NCI-H1436 (cell line): Measurements from ENCODE around the gene ZNF322.
"Not testable (repeated sequence)": the region's sequence is repeated elsewhere in the genome, so short reads cannot be mapped to it uniquely, and the experiment has no call there.

Experiments
- DNase-seq: peaks from one replicate; lab custom pipeline; 2025; lab: John Stamatoyannopoulos, UW

ZNF322 gene, protein sequence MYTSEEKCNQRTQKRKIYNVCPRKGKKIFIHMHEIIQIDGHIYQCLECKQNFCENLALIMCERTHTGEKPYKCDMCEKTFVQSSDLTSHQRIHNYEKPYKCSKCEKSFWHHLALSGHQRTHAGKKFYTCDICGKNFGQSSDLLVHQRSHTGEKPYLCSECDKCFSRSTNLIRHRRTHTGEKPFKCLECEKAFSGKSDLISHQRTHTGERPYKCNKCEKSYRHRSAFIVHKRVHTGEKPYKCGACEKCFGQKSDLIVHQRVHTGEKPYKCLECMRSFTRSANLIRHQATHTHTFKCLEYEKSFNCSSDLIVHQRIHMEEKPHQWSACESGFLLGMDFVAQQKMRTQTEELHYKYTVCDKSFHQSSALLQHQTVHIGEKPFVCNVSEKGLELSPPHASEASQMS

DNA sequence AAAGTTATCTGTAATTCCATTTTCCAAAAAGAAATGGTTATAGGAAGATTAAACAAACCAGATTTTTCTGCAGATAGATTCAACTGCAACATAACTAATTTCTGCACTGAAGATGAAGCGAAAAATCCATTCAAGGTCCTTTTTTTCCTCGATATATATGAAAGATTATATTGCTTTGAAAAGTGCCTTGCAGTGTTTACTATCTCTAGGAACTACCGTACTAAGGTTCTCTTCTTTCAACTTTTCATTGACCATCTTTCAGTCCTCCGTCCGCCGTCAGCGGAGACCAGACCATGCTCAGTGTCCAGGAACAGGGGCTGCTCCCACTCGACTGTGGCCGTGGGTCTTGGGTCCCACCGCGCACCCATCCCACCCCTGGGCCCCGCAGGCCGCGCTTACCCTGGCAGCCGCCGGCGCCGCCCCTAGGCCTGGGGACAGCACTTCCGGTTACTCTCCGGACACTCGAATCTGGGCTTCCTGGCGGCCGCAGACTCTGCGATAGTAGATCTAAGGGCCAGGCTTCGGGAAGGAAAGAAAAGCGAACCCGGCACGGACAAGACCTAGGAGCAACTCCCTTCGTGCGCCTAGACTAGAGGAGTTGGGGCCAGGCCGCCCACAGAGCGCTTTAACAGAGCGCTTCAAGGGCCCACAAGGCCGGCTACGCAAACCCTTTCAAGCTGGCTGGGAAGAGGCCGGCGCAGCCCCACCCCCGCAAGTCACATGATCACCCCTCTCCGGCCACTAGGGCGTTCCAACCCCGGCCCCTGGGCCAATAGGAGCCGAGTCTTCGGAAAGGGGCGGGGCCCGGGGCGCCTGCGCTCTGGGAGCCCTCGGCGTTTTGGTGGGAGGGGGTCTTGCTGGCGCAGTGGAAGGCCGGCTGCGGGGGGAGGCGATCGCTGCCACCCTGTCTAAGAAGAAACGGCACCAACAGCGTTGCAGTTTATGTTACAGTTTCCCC, at the start of gene ZNF322:
ZNF322 (minus strand) TSS at position 705 of the 958 bp plus-strand sequence. CDS start 21,193 bp downstream, outside the sequence.
- DNase-seq, result peak; percentile 91

DNA sequence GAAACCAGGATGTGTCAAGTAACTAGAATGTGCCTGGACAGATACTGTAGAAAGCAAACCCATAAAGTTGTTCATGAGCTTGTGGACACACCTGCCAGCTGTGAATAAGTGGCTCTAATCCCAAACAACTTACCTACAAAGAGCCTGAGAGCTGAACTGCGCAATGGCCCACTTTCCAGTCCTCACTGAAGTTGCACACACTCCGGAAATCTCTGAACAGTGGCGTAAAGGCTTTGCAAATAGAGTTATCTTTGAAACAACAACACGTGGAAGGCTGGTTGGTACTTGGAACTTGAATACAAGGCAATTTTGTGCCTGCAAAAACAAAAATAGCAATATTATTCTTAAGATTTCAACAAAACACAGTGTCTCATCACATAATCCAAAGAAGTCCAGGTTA, 46.2 kb upstream of the ZNF322 start:
- DNase-seq, result not testable (repeated sequence)

DNA sequence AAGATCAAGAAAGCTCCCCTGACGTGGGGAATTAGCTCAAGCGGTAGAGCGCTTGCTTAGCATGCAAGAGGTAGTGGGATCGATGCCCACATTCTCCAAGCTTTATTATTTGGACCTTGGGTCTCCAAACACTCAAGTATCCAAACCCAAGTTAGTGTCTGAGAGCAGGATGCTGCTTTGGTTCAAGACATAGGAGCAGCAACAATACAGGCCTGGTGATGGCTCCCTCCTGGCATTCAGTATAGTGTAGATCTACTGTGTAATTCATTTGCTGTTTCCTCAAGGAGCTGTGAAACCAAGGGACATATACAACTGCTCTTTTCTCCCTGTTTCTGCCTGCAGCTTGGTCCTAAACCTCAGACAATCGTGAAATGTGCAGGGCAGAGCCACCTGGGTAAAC, 45.8 kb upstream of the ZNF322 start:
- DNase-seq, result not testable (repeated sequence)

DNA sequence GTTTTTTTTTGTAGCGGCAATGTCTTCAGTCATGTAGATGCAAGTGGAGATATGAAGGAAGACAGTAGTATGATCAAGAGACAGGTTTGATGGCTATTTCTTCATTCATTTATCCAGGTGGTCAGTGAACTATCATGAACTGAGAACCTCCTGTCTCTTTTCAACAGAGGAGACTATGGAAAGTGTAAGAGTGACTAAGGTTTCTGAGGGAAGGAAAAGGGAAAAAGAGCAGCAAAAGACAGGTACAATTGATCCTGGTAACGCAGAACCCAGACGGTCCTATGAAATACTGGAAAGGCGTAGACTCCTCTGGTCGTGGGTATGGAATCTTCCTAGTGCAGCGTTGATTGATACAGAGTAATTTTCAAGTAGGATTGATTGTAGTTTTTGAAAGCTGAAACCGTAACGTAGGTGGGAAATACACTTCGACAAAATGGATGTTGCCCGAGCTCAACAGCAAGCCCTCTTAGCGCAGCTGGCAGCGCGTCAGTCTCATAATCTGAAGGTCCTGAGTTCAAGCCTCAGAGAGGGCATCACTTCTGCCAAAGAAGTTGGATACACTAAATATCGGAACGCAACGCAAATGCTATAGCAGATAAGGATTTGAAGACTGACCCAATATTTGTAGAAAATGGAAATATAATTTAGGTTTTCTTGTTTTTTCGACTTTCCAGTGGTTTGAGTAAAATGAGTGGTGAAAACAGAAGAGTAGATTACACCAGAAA, 41.6 kb upstream of the ZNF322 start:
- DNase-seq, result not testable (repeated sequence)

DNA sequence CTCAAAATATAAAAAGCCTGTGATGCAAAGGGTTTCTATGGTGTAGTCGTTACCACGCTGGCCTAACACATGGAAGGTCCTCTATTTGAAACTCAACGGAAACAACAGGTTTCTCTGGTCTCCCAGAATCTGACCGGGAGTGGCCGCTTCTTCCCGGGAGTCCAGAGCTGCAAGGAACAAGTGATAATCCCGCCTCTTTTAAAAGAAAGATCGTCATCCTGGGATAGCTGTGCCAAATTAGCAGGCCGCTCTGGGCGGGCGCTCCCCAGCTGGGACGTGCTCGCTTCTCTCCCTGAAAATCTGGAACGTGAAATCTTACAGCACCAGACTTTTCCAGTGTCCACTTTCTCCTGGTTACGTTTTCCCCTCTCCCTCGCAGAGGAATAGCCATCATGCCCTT, 38.0 kb upstream of the ZNF322 start:
- not testable (repeated sequence) for DNase-seq

DNA sequence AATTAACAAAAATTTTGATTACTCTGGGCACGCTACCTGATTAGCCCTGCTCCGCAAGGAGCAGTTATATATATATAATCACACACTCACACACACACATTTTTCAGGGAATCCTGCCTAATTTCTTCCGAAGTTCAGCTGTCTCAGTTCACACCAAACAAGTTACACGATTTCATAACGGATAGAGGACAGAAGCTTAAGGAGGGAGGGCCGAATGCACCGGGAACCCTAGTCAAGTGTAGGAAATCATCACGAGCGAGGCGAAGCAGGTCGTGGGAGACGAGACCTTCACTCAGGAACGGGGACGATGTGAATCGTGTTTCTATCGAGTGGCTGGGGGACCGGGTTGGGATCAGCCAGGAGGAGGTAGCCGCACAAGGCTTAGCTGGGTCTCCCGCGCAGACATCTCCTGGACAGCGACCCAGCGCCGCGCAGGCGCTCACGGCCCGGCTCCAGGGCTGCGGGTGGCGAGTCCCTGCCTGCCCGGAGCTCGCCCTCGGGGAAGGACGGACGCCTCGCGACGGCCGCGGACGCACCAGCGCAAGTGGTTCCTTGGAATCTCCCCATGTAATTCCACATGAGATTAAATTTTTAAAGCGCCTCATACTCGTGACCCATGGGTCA, 29.9 kb upstream of the ZNF322 start:
- not testable (repeated sequence) for DNase-seq

DNA sequence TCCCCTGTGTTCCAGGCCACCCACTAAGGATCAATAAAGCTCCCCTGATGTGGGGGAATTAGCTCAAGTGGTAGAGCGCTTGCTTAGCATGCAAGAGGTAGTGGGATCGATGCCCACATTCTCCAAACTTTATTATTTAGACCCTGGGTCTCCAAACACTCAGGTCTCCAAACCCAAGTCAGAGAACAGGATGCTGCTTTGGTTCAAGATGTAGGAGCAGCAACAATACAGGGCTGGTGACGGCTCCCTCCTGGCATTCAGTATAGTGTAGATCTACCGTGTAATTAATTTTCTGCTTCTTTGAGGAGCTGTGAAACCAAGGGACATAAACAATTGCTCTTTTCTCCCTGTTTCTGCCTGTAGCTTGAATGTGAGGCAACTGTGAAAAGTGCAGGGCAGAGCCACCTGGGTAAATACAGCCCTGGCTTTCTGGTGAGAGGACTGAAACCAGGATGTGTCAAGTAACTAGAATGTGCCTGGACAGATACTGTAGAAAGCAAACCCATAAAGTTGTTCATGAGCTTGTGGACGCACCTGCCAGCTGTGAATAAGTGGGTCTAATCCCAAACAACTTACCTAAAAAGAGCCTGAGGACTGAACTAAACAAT, 23.0 kb upstream of the ZNF322 start:
- DNase-seq, result not testable (repeated sequence)

DNA sequence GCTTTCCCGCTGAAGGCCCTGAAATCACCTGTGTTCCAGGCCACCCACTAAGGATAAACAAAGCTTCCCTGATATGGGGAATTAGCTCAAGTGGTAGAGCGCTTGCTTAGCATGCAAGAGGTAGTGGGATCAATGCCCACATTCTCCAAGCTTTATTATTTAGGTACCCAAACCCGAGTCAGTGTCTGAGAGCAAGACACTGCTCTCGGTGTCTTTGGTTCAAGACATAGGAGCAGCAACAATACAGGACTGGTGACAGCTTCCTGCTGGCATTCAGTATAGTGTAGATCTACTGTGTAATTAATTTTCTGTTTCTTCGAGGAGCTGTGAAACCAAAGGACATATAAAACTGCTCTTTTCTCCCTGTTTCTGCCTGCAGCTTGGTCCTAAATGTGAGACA, 13.7 kb upstream of the ZNF322 start:
- DNase-seq, result not testable (repeated sequence)

DNA sequence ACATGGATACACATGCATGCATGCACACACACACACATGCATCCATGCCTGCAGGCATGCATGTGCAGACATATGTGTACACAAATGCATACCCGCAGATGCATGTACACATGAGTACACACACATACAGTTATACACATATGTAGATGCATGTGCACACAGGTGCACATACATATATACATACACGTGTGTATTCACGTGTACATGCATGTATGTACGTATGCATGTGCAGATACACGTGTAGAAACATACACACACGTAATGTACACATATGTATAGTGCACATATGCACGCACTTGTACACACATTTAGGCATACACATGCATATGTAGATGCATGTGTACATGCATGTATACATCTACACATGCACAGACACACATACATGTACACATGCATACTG, 11.0 kb upstream of the ZNF322 start:
- DNase-seq, result not testable (repeated sequence)

DNA sequence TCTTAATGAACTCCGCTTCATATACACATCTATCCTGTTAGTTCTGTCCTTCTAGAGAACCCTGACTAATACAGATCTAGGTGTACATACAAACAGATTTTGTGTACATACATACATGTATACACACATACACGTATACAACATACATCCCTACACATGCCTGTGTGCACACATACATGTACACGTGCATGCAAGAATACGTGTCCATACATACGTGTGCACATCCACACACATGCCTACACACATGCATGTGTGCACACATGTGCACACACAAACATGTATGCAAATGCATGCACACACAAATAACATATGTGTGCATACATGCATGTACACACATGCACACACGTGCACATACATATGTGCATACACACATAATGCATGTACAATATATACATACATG, 10.5 kb upstream of the ZNF322 start:
- not testable (repeated sequence) for DNase-seq

DNA sequence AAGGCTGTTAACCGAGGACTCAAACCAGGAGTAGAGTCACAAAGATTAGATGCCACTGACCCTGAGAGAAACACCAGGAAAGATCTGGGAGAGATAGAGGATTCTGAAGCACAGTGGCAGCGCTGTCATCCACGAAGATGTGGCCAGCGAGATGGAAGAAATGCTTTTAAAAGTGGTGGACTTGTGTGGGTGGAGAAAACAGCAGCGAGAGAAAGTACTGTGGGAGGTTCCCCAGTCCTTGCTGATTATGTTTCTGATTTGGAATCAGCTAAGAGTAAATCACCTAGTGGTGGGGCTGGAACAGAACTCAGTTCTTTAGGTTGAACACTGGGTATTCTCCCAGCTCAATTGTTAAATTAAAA, 435 bp upstream of the ZNF322 start:
- DNase-seq, result no peak

DNA sequence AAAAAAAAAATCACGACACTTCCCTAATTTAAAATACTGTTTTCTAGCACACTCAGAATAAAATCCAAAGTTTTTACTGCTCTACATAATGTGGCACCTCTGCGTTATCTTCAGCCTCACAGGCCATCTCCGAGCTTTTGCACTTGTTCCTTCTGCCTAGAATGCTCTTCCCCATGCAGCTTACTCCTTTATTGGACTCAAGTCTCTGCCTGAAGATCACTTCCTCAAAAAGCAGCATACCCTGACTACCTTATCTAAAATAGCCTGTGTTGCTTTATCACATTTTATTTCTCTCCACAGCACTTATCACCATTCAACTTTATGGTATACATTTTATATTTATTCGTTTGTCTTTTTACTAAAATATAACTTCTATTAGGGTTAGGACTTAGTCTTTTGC, 2.3 kb downstream of the ZNF322 start:
- no peak for DNase-seq

DNA sequence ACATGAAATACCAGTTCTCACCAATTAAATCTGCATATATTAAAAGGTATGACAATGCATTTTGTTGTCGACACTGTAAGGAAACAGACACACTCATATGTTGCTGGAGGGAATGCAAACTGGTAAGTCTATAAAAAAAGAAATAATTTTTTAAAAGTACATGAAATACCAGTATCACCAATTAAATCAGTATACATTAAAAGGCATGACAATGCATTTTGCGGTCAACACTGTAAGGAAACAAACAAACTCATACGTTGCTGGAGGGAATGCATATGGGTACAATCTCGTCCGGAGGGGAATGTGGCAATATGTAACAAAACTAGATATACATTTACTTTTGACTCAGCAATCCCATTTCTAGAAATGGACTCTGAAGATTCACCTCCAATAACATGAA, 6.5 kb downstream of the ZNF322 start:
- DNase-seq, result no peak

DNA sequence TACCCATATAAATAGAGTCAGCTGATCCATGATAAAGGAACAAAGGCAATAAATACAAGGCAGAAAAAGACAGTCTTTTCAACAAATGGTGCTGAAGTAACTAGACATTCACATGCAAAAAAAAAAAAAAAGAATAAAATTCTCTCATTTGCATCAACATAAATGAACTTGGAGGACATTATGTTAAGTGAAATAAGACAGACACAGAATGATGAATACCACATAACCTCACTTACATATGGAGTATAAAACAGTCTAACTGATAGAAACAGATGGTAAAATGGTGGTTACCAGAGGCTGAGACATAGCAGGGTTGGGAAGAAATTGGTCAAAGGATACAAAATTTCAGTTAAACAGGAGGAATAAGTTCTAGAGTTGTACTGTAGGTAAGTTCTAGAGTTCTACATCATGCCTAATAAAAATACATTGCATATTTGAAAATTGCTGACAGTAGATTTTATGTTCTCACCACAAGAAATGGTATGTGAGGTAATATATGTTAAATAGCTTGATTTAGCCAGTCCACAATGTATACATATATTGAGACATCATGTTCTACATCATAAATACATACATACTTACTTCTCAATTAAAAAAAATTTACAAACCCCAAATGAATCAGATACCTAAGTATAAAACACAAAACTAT, 8.3 kb downstream of the ZNF322 start:
- DNase-seq, result no peak

DNA sequence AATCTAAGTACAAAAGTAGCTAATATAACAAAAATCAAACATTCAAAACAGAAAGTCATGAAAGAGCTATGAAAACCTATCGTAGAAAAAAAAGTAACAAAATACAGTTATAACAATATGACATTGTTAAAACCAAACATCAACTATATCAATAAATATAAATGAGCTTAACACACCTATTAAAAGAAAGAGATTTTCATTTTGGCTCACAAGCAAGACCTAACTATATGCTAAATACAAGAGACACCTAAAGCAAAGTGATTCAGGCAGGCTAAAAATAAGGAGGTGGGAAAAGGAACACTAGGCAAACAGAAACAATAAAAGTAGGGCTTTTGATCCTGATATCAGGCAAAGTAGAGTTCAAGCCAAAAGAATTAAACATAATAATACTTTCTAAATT, 13.5 kb downstream of the ZNF322 start:
- DNase-seq, result no peak

DNA sequence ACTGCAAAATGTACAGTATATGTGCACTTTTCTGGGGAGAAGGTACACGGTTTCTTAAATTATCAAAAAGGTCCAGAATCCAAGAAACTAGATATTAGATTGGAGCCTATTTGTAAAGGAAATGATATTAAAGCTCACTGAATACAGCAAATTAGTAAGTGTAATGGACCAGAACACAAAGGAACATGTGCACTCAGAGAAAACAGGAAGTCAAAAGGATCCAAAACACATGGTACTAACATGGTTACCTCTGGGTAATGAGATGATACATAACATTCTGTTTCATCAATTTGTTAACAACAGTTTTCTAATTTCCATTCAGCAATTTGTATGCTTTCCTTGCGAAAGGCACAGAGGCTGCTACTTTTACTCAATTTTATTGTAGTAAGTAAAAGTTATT, 18.7 kb downstream of the ZNF322 start:
- DNase-seq, result no peak

DNA sequence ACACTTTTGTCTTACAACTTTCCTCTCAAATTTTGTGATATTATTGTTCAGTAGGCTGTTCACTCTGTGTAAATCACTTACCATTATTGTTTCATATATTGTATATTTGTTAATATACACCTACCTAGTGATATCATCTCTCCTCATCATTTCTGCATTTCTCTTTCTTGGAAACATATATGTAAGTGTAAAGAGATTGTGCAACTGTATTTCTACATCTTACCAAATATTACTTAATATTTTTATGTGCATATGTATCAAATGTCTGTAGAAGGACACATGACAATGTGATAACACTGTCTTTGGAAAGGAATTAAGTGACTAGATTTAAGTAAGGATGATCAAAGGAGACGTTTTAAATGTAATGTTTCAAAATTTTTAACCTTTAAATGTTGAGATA, 30.2 kb downstream of the ZNF322 start:
- DNase-seq, result no peak

DNA sequence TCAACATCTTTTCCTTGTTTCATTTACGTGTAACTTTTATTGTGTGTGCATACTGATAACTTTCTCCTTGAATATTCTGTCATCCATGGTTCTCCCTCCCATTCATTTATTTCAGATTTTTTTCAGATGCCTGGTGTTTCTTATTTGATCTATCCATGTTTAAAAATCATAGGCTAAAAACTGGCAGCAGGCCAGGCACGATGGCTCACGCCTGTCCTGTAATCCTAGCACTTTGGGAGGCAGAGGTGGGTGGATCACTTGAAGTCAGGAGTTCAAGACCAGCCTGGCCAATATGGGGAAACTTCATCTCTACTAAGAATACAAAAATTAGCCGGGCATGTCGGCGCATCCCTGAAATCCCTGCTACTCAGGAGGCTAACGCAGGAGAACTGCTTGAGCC, 31.7 kb downstream of the ZNF322 start:
- no peak for DNase-seq

DNA sequence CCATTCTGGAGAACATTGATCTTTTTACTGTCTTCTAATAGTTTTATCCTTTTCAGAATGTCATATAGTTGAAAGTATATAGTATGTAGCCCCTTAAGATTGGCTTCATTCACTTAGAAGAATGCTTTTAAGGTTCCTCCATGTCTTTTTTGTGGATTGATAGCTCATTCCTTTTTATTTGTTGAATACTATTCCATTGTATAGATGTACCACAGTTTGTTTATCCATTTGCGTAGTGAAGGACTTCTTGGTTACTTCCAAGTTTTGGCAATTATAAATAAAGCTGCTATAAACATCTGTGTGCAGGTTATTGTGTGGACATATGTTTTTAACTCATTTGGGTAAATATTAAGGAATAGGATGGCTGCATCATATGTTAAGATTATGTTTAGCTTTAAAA, 35.0 kb downstream of the ZNF322 start:
- no peak for DNase-seq

DNA sequence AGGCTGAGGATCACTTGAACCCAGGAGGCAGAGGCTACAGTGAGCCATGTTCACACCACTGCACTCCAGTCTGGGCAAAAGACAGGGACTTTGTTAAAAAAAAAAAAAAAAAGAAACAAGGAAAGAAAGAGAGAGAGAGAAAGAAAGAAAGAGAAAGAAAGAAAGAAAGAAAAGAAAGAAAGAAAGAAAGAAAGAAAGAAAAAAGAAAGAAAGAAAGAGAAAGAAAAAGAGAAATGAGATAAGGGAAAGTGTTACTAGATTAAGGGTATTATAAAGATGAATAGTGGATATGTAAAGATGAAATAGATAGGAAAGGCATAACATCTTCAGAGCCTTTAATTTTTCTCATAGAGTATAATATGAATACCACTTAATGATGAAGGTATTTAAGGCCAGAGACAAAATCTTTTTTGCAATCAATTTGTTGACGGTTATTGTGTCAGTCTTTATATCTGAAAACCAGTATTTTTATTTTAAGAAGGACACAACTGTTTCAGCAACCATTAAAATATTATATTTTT, 36.1 kb downstream of the ZNF322 start:
- DNase-seq, result no peak
